ENCODE results near the gene CNN3. TPM values are rescaled to one million over a fixed set of nuclear protein-coding genes. Genes with fewer than 3 reads are reported as not detected.

CNN3 gene
- total RNA-seq, 1 donor, result 211 TPM

- DNase-seq (ENCODE audit: low read depth), result peak; percentile 50
- TF ChIP-seq CTCF (IDR thresholded peaks at IDR 0.05; ENCODE audit: insufficient read depth, low read length), result no peak
- no peak overlapping the region for H3K4me3 ChIP-seq (ENCODE audit: low read depth, low read length)
These were observed 71.6 kb downstream of the CNN3 start for GRCh38 chr1:94855307-94855700.

- peak overlapping the region; percentile 46 for H3K4me3 ChIP-seq (ENCODE audit: low read depth, low read length)
- TF ChIP-seq CTCF (IDR thresholded peaks at IDR 0.05; ENCODE audit: insufficient read depth, low read length), result peak; percentile 94
- peak; percentile 95 for DNase-seq (ENCODE audit: low read depth)
These were observed 72.2 kb downstream of the CNN3 start for GRCh38 chr1:94854458-94855306.

- H3K4me3 ChIP-seq (ENCODE audit: low read depth, low read length), result no peak overlapping the region
- DNase-seq (ENCODE audit: low read depth), result peak; percentile 43
- no peak for TF ChIP-seq CTCF (IDR thresholded peaks at IDR 0.05; ENCODE audit: insufficient read depth, low read length)
These were observed 74.1 kb downstream of the CNN3 start for GRCh38 chr1:94852788-94853187.

- DNase-seq (ENCODE audit: low read depth), result no peak
- no peak overlapping the region for H3K4me3 ChIP-seq (ENCODE audit: low read depth, low read length)
- TF ChIP-seq CTCF (IDR thresholded peaks at IDR 0.05; ENCODE audit: insufficient read depth, low read length), result no peak
These were observed 75.3 kb downstream of the CNN3 start for GRCh38 chr1:94851571-94851970.

Other genes with a start within 250 kb of the CNN3 start
- gene SLC44A3, start 106.8 kb downstream of the CNN3 start, total RNA-seq (ENCODE audit: low replicate concordance), result 1.6 and 2.9 TPM in 2 replicates
- gene ALG14, start 145.8 kb upstream of the CNN3 start, total RNA-seq (ENCODE audit: low replicate concordance), result 1.2 and 2.4 TPM in 2 replicates
- 0.25 and 0.36 TPM in 2 replicates for gene TLCD4, start 190.2 kb upstream of the CNN3 start, total RNA-seq (ENCODE audit: low replicate concordance)

Data from fibroblast of the aortic adventitia (primary cell).